Esophagus (tissue), 2 donors: ENCODE measurements around the gene MMP23B. TPM values are rescaled to one million over a fixed set of nuclear protein-coding genes. Genes with fewer than 3 reads are reported as not detected.
A peak's percentile ranks its signal among the peaks of the same experiment; 100 is the strongest.
"Not testable (repeated sequence)": the region's sequence is repeated elsewhere in the genome, so short reads cannot be mapped to it uniquely, and the experiment has no call there.

Source experiments
- H3K27ac ChIP-seq, 2 donors: one replicate each; pipeline ENCODE4 v1.5.1; 2013; ENCODE audit warnings: low read depth in 2 of 2, mild to moderate bottlenecking in 2 of 2, inconsistent platforms in 1 of 2, low read length in 1 of 2, moderate library complexity in 1 of 2
- H3K27me3 ChIP-seq, 2 donors: one replicate each; pipeline ENCODE4 v1.6.1; 2013; ENCODE audit warnings: low read length in 2 of 2, control low read depth in 1 of 2, mild to moderate bottlenecking in 1 of 2; ENCODE audit not compliant: insufficient read depth in 2 of 2, control insufficient read depth in 1 of 2
- H3K36me3 ChIP-seq, 2 donors: one replicate each; pipeline ENCODE4 v1.6.1; 2013; ENCODE audit warnings: low read length in 1 of 2; ENCODE audit not compliant: control insufficient read depth in 2 of 2, insufficient read depth in 2 of 2
- H3K4me1 ChIP-seq, 2 donors: one replicate each; pipeline ENCODE4 v1.6.1; 2013; ENCODE audit warnings: low read length in 1 of 2; ENCODE audit not compliant: control insufficient read depth in 2 of 2, insufficient read depth in 2 of 2
- H3K4me3 ChIP-seq, 2 donors: one replicate each; pipeline ENCODE4 v1.5.1; 2013; ENCODE audit warnings: low read length in 2 of 2, mild to moderate bottlenecking in 2 of 2, low read depth in 1 of 2, moderate library complexity in 1 of 2
- H3K9me3 ChIP-seq, 2 donors: one replicate each; pipeline ENCODE4 v1.6.1; 2013; ENCODE audit warnings: mild to moderate bottlenecking in 2 of 2, low read depth in 1 of 2, low read length in 1 of 2, moderate library complexity in 1 of 2; ENCODE audit not compliant: control insufficient read depth in 2 of 2, insufficient read depth in 1 of 2
- WGBS, 2 donors: extraction: QIAGEN DNeasy Blood & Tissue Kit; methylation state at CpG; one replicate each; pipeline ENCODE4 v1.1.7; 2013; 5-methylcytosine and 5-hydroxymethylcytosine counted together
- polyA plus RNA-seq, 2 donors: library from polyadenylated mRNA; stranded (reverse); fragments of 200-250 nt; gene quantifications; one replicate each; pipeline ENCODE4 v1.2.3, GENCODE V29; 2013
- donor health status: healthy with polysubstance abuse.
- donor health status: Bipolar disorder and iron deficiency.

Gene MMP23B
- polyA plus RNA-seq: 1 to 10 TPM in 1 of 2 donors, under 1 TPM in 1; 0.91 to 2.7 TPM

- Histone ChIP-seq H3K27ac (peak within 1 kb of the TSS in 1 of 2 donors; percentile 74), H3K36me3 (peaks cover 0 to 13% of the 10 kb centered on the region in 2 donors), H3K4me3 (peak within 1 kb of the TSS in 1 of 2 donors; percentile 15), H3K9me3 (no peaks in the 10 kb centered on the region), H3K4me1 (peaks cover 0 to 23% of the 10 kb centered on the region in 2 donors), H3K27me3 (peaks cover 0 to 9% of the 10 kb centered on the region in 2 donors)
- 2 to 3% methylated on average over 34 to 48 of the region's 48 CpGs for WGBS, 2 donors
Measured at GRCh38 chr1:1631782-1632420, at the start of gene MMP23B. MMP23B (plus strand) TSS chr1:1632173; CDS start chr1:1632219, 46 bp downstream.

GRCh38 chr1:1582585-1583346, 49.2 kb upstream of the MMP23B start:
- Histone ChIP-seq H3K4me1 (no peaks in the 10 kb centered on the region), H3K9me3 (no peaks in the 10 kb centered on the region), H3K27ac (no peak overlapping the region), H3K4me3 (no peak overlapping the region), H3K27me3 (no peaks in the 10 kb centered on the region), H3K36me3 (no peaks in the 10 kb centered on the region)
- 68 to 73% methylated on average over 9 of the region's 9 CpGs for WGBS, 2 donors

- Histone ChIP-seq H3K9me3 (no peaks in the 10 kb centered on the region), H3K27ac (no peak overlapping the region), H3K36me3 (no peaks in the 10 kb centered on the region), H3K4me3 (no peak overlapping the region), H3K4me1 (no peaks in the 10 kb centered on the region), H3K27me3 (no peaks in the 10 kb centered on the region)
- WGBS, 2 donors: 83 to 85% methylated on average over 23 of the region's 23 CpGs
Measured at GRCh38 chr1:1583347-1584010, 48.5 kb upstream of the MMP23B start.

GRCh38 chr1:1591452-1591851, 40.5 kb upstream of the MMP23B start:
- no peak overlapping the region for H3K27ac ChIP-seq
- 84 to 87% methylated on average over 13 of the region's 13 CpGs for WGBS, 2 donors
- no peaks in the 10 kb centered on the region for H3K9me3 ChIP-seq
- no peaks in the 10 kb centered on the region for H3K4me1 ChIP-seq
- no peak overlapping the region for H3K4me3 ChIP-seq
- H3K36me3 ChIP-seq: no peaks in the 10 kb centered on the region
- H3K27me3 ChIP-seq: no peaks in the 10 kb centered on the region

GRCh38 chr1:1593834-1594601, 38.0 kb upstream of the MMP23B start:
- Histone ChIP-seq H3K9me3 (peaks cover 0 to 2% of the 10 kb centered on the region in 2 donors), H3K27me3 (peaks cover 0 to 3% of the 10 kb centered on the region in 2 donors), H3K36me3 (no peaks in the 10 kb centered on the region), H3K4me3 (no peak overlapping the region), H3K27ac (no peak overlapping the region), H3K4me1 (peaks cover 3 to 4% of the 10 kb centered on the region in 2 donors)
- WGBS, 2 donors: 78 to 79% methylated on average over 24 of the region's 24 CpGs

- H3K27ac ChIP-seq: no peak overlapping the region
- H3K27me3 ChIP-seq: peaks cover 0 to 4% of the 10 kb centered on the region in 2 donors
Measured at GRCh38 chr1:1594602-1595260, 37.2 kb upstream of the MMP23B start.

GRCh38 chr1:1595341-1595740, 36.6 kb upstream of the MMP23B start:
- 81 to 85% methylated on average over 2 of the region's 2 CpGs for WGBS, 2 donors

More at GRCh38 chr1:1594602-1595260, 37.2 kb upstream of the MMP23B start:
- Histone ChIP-seq H3K9me3 (peaks cover 0 to 2% of the 10 kb centered on the region in 2 donors), H3K36me3 (no peaks in the 10 kb centered on the region), H3K4me1 (peaks cover 7 to 8% of the 10 kb centered on the region in 2 donors), H3K4me3 (no peak overlapping the region)
- WGBS, 2 donors: 41 to 55% methylated on average over 10 of the region's 10 CpGs

GRCh38 chr1:1596493-1597274, 35.3 kb upstream of the MMP23B start:
- H3K27me3 ChIP-seq: peaks cover 0 to 7% of the 10 kb centered on the region in 2 donors
- 41 to 42% methylated on average over 12 of the region's 12 CpGs for WGBS, 2 donors
- no peak overlapping the region for H3K27ac ChIP-seq
- peaks cover 13 to 17% of the 10 kb centered on the region in 2 donors for H3K4me1 ChIP-seq
- H3K9me3 ChIP-seq: peaks cover 0 to 2% of the 10 kb centered on the region in 2 donors
- H3K36me3 ChIP-seq: no peaks in the 10 kb centered on the region
- no peak overlapping the region for H3K4me3 ChIP-seq

More at GRCh38 chr1:1595341-1595740, 36.6 kb upstream of the MMP23B start:
- not testable (repeated sequence) for H3K27ac ChIP-seq, H3K27me3 ChIP-seq, H3K36me3 ChIP-seq, H3K4me3 ChIP-seq, H3K9me3 ChIP-seq
- H3K4me1 ChIP-seq: peaks cover 10% of the 10 kb centered on the region in 2 donors
